Activated naive CD4-positive, alpha-beta T cell treated with anti-CD3 and anti-CD28 coated beads, Interleukin-2, amount 50 U/mL, for 72 hours (primary cell): ENCODE measurements around the gene ARL15. TPM values are rescaled to one million over a fixed set of nuclear protein-coding genes. Genes with fewer than 3 reads are reported as not detected.

Source experiments
- ATAC-seq, 2 donors: fragments of 150-1000 bp; cut with Tn5 transposase; 2 replicates each; pipeline ENCODE4 v1.10.0; 2021; ENCODE audit warnings: mild to moderate bottlenecking in 2 of 2, moderate library complexity in 2 of 2
- DNase-seq, 2 donors: peaks; one replicate each; pipeline ENCODE4 v3.0.0; 2021 to 2022; ENCODE audit warnings: low spot score in 2 of 2
- H3K27ac Mint-ChIP-seq, 2 donors: one replicate each; pipeline ENCODE4 v1.8.0; 2022; ENCODE audit warnings: mild to moderate bottlenecking in 2 of 2, mixed read lengths in 2 of 2
- H3K36me3 Mint-ChIP-seq, 2 donors: one replicate each; pipeline ENCODE4 v1.8.0; 2022; ENCODE audit warnings: mixed read lengths in 2 of 2
- H3K9me3 Mint-ChIP-seq, 2 donors: one replicate each; pipeline ENCODE4 v1.8.0; 2022; ENCODE audit warnings: mixed read lengths in 2 of 2
- total RNA-seq, 2 donors: library from RNA; stranded (reverse); gene quantifications; one replicate each; pipeline ENCODE4 v1.2.3, GENCODE V29; 2022

The ARL15 gene
- total RNA-seq, 2 donors from 2014 or later: 7.1 to 10.2 TPM

GRCh38 chr5:54324651-54325271 lies 14.4 kb upstream of the ARL15 start:
- DNase-seq (no peak), ATAC-seq (no peak)
- H3K27ac Mint-ChIP-seq: no peak overlapping the region
- no peaks in the 10 kb centered on the region for H3K36me3 Mint-ChIP-seq
- H3K9me3 Mint-ChIP-seq: no peaks in the 10 kb centered on the region

- Mint-ChIP-seq H3K36me3 (no peaks in the 10 kb centered on the region), H3K9me3 (no peaks in the 10 kb centered on the region), H3K27ac (no peak overlapping the region)
- no peak for ATAC-seq
- no peak for DNase-seq
Observed at GRCh38 chr5:54323495-54323894, 13.1 kb upstream of the ARL15 start.

GRCh38 chr5:54320256-54320655 lies 9.9 kb upstream of the ARL15 start:
- DNase-seq (no peak), ATAC-seq (no peak)
- H3K36me3 Mint-ChIP-seq: no peaks in the 10 kb centered on the region
- H3K27ac Mint-ChIP-seq: no peak overlapping the region
- no peaks in the 10 kb centered on the region for H3K9me3 Mint-ChIP-seq

- no peaks in the 10 kb centered on the region for H3K36me3 Mint-ChIP-seq
Observed at GRCh38 chr5:54317511-54318260, 7.3 kb upstream of the ARL15 start.

GRCh38 chr5:54315736-54316528 lies 5.6 kb upstream of the ARL15 start:
- Mint-ChIP-seq H3K27ac (no peak overlapping the region), H3K36me3 (no peaks in the 10 kb centered on the region), H3K9me3 (no peaks in the 10 kb centered on the region)
- no peak for ATAC-seq
- no peak for DNase-seq

More at GRCh38 chr5:54317511-54318260, 7.3 kb upstream of the ARL15 start:
- ATAC-seq: no peak
- no peak for DNase-seq
- Mint-ChIP-seq H3K27ac (no peak overlapping the region), H3K9me3 (no peaks in the 10 kb centered on the region)

- no peak for DNase-seq
- peaks cover 0 to 15% of the 10 kb centered on the region in 2 donors for H3K36me3 Mint-ChIP-seq
- ATAC-seq: no peak
- H3K27ac Mint-ChIP-seq: no peak overlapping the region
- no peaks in the 10 kb centered on the region for H3K9me3 Mint-ChIP-seq
Observed at GRCh38 chr5:54313311-54314270, 3.2 kb upstream of the ARL15 start.

GRCh38 chr5:54312499-54312898 lies 2.1 kb upstream of the ARL15 start:
- ATAC-seq: no peak
- Mint-ChIP-seq H3K27ac (no peak overlapping the region), H3K9me3 (no peaks in the 10 kb centered on the region), H3K36me3 (peaks cover 0 to 15% of the 10 kb centered on the region in 2 donors)
- DNase-seq: no peak

- peak in 1 of 2 donors; percentile 0 for ATAC-seq
- peak overlapping the region; percentile 89 to 99 for H3K27ac Mint-ChIP-seq
- DNase-seq: no peak
- no peaks in the 10 kb centered on the region for H3K9me3 Mint-ChIP-seq
- H3K36me3 Mint-ChIP-seq: peaks cover 0 to 15% of the 10 kb centered on the region in 2 donors
Observed at GRCh38 chr5:54311176-54311677, 854 bp upstream of the ARL15 start.

GRCh38 chr5:54309691-54310432 lies 511 bp downstream of the ARL15 start:
- Mint-ChIP-seq H3K27ac (peak overlapping the region; percentile 89 to 99), H3K9me3 (no peaks in the 10 kb centered on the region), H3K36me3 (peaks cover 0 to 15% of the 10 kb centered on the region in 2 donors)
- peak; percentile 20 to 35 for ATAC-seq
- DNase-seq: peak; percentile 24 to 55

GRCh38 chr5:54309276-54309675 lies 1.1 kb downstream of the ARL15 start:
- H3K9me3 Mint-ChIP-seq: no peaks in the 10 kb centered on the region
- H3K27ac Mint-ChIP-seq: peak overlapping the region; percentile 88 to 89
- ATAC-seq (no peak), DNase-seq (peak in 1 of 2 donors; percentile 3)
- peaks cover 0 to 15% of the 10 kb centered on the region in 2 donors for H3K36me3 Mint-ChIP-seq

GRCh38 chr5:54307583-54307982 lies 2.8 kb downstream of the ARL15 start:
- no peak for ATAC-seq
- peaks cover 0 to 15% of the 10 kb centered on the region in 2 donors for H3K36me3 Mint-ChIP-seq

GRCh38 chr5:54306893-54307292 lies 3.5 kb downstream of the ARL15 start:
- H3K27ac Mint-ChIP-seq: no peak overlapping the region

More at GRCh38 chr5:54307583-54307982, 2.8 kb downstream of the ARL15 start:
- Mint-ChIP-seq H3K27ac (no peak overlapping the region), H3K9me3 (no peaks in the 10 kb centered on the region)
- DNase-seq: no peak

GRCh38 chr5:54305737-54306136 lies 4.6 kb downstream of the ARL15 start:
- ATAC-seq (no peak), DNase-seq (no peak)
- H3K36me3 Mint-ChIP-seq: peaks cover 0 to 14% of the 10 kb centered on the region in 2 donors
- no peaks in the 10 kb centered on the region for H3K9me3 Mint-ChIP-seq
- no peak overlapping the region for H3K27ac Mint-ChIP-seq

More at GRCh38 chr5:54306893-54307292, 3.5 kb downstream of the ARL15 start:
- ATAC-seq: no peak
- Mint-ChIP-seq H3K36me3 (peaks cover 0 to 15% of the 10 kb centered on the region in 2 donors), H3K9me3 (no peaks in the 10 kb centered on the region)
- DNase-seq: no peak

GRCh38 chr5:54304040-54304439 lies 6.3 kb downstream of the ARL15 start:
- Mint-ChIP-seq H3K36me3 (no peaks in the 10 kb centered on the region), H3K27ac (no peak overlapping the region)
- no peak for ATAC-seq

GRCh38 chr5:54302267-54302687 lies 8.1 kb downstream of the ARL15 start:
- DNase-seq (no peak), ATAC-seq (no peak)
- Mint-ChIP-seq H3K36me3 (no peaks in the 10 kb centered on the region), H3K27ac (no peak overlapping the region), H3K9me3 (no peaks in the 10 kb centered on the region)

More at GRCh38 chr5:54304040-54304439, 6.3 kb downstream of the ARL15 start:
- no peak for DNase-seq
- no peaks in the 10 kb centered on the region for H3K9me3 Mint-ChIP-seq
